GM21737 (cell line): ENCODE results near the gene MAP6.

Experiments used
- ATAC-seq: cut with Tn5 transposase; IDR thresholded peaks from one replicate; pipeline ENCODE4 v1.9.1; 2021; ENCODE audit warnings: mild to moderate bottlenecking, moderate library complexity; ENCODE audit not compliant: unreplicated experiment

MAP6 gene

DNA sequence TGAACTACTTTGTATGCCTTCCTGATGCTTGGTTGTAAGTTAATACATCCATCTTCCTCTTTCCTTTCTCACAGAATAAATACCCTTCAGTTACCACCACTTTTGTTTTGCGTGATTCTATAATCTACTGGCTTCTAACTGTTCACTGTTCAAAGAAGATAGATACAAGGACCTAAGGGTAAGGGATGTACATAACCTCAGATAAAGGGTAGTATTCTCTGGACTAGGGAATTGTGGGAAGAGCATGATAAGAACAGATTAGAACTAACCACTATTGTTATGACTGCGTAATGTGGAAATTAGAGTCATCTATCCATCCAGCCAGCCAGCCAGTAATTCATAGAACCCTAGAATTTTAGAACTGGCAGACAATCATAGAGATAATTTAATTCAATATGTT, 36.4 kb downstream of the MAP6 start:
- no peak for ATAC-seq

GRCh38 chr11:75631086-75631730, 37.6 kb downstream of the MAP6 start:
- no peak for ATAC-seq

- no peak for ATAC-seq
Observed at GRCh38 chr11:75627906-75628668, 40.8 kb downstream of the MAP6 start.

DNA sequence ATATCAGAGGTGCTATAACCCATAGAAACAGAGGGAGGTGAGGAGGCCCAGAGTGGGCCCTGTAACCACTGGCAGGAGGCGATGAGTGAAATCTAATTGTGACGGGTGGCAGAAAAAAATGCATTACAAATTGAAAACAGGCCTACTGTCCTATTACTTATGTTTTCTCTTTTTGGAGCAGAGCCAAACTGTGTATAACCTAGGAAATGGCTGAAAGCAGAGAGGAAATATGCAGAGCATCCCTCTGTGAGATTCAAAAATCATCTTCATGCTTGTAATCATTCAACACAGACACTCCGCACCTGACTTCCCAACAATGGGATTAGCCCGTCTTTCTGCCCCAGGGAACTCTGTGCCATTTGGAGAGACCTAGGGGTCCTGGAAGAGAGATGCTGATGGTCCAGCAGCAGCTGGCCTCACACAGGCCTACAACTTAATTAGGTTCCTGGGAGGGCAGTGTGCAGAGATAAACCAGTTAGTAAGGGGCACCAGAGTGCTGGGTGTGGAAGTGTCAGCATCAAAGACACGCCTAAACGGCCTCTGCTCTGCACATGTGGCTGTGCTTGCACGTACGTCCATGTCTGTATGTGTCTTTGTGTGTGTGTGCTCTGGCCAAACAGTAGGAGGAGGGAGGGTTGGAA, 41.8 kb downstream of the MAP6 start:
- no peak for ATAC-seq

- ATAC-seq = no peak
Observed at GRCh38 chr11:75625991-75626888, 42.6 kb downstream of the MAP6 start.

DNA sequence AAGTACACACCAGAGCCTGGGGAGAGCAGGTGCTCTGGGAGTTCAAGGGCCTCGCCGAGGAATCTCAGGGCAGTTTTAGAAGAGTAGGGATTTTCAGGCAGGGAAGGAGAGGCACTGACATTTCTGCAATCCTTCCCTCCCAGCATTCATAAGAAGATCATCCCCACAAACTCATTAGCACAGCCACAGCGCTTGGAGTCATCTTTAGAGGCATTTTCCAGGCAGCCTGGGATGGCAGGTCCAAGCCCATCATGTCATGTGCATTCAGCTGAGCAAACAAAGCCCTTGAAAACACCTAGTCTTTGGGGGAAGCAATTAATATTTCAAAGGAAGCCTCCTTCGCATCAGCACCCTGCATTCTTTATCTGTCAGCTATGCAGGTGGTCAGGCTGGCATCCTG, 43.8 kb downstream of the MAP6 start:
- ATAC-seq = no peak

- no peak for ATAC-seq
Observed at GRCh38 chr11:75616281-75616680, 52.6 kb downstream of the MAP6 start.

DNA sequence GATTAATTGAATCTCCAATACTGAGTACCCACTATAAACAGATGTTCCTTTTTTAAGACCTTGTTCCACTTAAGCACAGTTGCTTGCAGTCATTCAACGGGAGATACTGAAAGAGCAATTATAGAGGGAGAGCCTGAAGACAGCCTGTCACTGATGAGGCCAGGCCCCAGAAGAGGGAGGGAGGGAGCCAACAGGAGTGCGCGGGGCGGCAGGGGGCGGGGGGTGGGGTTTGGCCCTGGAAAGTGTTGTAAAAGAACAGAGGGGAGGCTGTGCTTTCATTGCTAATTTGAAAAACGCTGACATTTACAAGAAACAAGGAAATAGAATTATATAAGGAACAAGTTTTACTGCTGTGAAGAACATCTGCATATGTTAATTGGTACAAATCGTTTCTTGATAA, 53.1 kb downstream of the MAP6 start:
- ATAC-seq = no peak

GRCh38 chr11:75611823-75612222, 57.0 kb downstream of the MAP6 start:
- no peak for ATAC-seq

DNA sequence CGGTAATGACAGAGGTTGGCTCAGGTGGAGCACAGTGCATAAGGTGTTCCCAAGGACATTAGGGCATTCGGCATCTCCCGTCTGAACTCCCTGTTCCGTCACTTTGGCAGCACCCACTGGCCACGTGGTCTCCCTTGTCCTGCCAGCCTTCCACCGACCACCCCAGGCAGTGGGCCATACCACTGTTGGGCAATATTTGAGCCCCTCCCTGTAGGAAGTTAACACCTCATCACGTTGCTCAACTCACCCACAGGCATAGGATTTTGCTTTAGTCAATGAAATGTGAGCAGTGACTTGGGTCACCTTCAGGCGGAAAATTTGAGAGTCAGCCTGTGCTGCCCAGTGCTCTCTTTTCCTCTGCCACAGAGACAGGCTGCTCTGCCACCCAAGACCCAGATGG, 62.7 kb downstream of the MAP6 start:
- no peak for ATAC-seq

DNA sequence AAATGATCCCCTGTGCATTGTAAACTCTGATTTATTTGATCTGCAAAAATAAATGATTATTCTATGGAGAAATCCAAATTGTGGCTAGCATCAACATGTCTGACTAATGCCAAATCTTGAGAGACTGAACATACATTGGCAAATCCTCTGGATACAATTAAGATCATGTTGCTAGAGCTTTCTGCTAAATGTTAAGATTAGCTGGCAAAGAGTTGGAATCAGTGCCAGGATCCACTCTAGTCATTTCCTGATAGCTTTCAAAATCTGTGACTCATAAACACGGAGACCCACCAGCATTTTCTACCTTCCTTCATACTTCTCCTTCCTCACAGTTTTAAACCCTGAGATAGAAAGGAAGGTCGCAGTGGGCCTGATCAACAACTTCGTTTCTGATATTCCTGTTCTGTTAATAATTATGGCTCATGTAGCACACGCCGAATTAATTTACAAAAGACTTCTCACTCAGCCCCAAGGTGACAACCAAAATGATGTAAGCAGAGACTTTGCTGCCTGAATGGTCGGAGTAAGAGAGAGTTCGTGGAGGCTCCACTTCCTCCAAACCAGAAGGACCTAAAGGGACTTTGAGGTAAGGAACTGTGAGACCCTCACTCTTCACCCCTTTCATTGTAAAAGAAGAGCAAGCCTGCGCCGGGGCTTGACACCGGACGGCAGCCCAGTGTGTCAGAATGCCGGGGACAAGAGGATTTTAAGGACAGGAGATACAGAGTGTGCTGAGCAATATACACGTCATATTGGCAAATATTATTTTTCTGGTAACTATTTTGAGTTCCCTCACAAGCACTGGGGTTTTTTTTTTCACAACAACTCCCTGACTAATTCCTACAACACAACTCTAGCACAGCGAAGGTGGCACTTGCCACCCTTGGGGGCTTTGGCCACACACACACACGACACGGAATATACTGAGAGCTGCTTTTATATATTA, 64.8 kb downstream of the MAP6 start:
- no peak for ATAC-seq

DNA sequence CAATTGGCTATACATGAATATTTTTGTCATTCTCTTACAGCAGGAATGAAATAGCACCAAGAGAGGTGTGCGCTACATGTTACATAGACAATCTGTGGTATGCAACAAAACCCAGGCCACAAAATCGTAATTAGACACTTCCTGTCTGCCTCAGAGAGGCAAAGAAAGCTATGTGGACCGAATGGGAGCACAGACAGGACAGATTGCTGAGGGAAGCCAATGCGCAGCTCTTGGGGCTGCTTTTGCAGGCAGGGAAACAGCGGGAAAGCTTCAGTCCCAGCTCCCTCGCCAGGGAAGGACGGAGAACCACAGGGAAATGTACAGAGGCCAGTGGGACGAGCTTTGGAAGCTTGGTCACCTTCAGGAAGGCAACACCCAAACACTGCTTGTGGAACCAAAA, 65.9 kb downstream of the MAP6 start:
- ATAC-seq = no peak

DNA sequence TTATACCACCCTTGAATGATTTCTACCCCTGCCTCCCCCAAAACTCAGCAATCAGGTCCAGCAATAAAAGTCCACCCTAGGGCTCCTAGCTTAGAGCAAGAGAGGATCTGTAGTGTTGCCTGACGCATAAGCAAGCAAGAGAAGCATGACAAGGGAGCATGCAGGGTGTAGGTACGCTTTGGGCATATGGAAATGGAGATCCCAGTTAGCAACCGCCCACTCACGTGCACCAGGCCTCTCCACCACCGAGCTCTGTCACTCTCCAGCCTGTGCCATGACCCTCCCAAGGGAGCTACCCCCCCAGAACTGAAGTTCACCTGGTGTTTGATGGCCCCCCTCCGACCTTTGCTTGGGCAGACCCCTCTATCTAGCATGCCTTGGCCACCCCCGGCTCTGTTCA, 67.3 kb downstream of the MAP6 start:
- ATAC-seq = no peak

- no peak for ATAC-seq
Observed at GRCh38 chr11:75600356-75600755, 68.5 kb downstream of the MAP6 start.

- ATAC-seq = no peak
Observed at GRCh38 chr11:75598900-75599299, 69.9 kb downstream of the MAP6 start.

DNA sequence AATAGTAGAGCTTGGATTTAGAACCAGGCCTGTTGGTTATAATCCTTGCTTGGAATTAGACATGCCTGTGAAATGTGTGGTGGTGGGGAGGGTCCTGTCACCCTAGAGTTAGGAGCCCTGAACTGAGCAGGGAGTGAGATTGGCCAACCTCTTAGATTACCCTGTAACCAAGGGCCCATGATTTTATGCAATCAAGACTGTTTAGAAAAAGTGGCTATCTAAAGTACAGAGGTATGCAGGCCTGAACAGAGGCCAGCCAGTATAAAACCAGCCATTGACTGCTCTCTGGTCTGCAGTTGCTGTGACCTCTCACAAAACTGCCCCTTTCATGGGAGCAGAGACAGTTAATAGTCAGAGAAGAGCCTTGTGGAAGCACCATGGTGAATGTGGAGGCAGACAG, 70.6 kb downstream of the MAP6 start:
- ATAC-seq = no peak

GRCh38 chr11:75597636-75598035, 71.2 kb downstream of the MAP6 start:
- no peak for ATAC-seq

DNA sequence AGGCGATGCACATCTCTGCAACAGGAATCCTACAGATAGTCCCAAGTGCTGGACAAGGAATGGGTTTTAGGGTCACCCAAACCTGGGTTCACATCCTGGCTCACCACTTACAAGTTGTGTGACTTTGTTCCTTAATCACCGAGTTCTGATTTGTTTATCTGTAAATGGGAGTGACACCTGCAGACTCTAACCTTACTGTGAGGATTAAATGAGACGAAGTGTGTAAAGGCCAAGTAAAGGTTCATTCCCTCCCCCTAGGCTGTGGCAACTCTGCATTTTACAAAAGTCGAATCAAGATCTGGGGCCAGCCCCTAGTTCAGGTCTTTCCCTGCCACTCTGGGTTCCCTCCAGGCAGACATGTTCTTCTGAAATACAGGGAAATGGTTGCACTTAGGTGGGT, 71.9 kb downstream of the MAP6 start:
- no peak for ATAC-seq

- ATAC-seq = no peak
Observed at GRCh38 chr11:75595429-75595828, 73.4 kb downstream of the MAP6 start.

GRCh38 chr11:75594211-75594610, 74.6 kb downstream of the MAP6 start:
- ATAC-seq = no peak
